ENCODE data around the gene ANKRD42. TPM values are rescaled to one million over a fixed set of nuclear protein-coding genes. Genes with fewer than 3 reads are reported as not detected.

The ANKRD42 gene
- total and polyA plus RNA-seq, 2 donors (not counting 3 experiments of a cell fraction or from before 2014, with no cell fraction given) = 3.3 to 6.6 TPM

GRCh38 chr11:83282084-83282716 is 88.7 kb downstream of the ANKRD42 start:
- dilution Hi-C loops (cut with MboI; ENCODE audit: extremely low pct_ligation_motif_present, low sequenced_read_pairs) = no loop called here
- no peak overlapping the region for H3K4me3 ChIP-seq (replicated peaks in 1 of 3; ENCODE audit: insufficient read depth in 1 of 3, low read depth in 1 of 3, low read length in 3 of 3)
- BruUV-seq (replicated peaks) = no TSS peak
- H3K9me1 ChIP-seq (replicated peaks; ENCODE audit: control insufficient read depth, extremely low read depth, insufficient read depth, low read length) = no peaks in the 10 kb centered on the region
- FAIRE-seq = no peak
- no peak overlapping the region for H2AFZ ChIP-seq (ENCODE audit: low read depth, low read length)
- intact Hi-C loops (cut with micrococcal nuclease) = loop anchor here (10.0 kb wide), 1 partner anchor 377 kb away; the partner anchor contains the start of genes DDIAS and PRCP
- H3K27ac ChIP-seq (ENCODE audit: insufficient read depth, low read depth, low read length) = no peak overlapping the region
- H3K4me2 ChIP-seq (ENCODE audit: insufficient read depth, low read length) = no peak overlapping the region
- ChIA-PET POLR2A (no interaction called here), CTCF (interaction anchor here (0.7 to 2.1 kb wide), 7 partner anchors 9 to 546 kb away, joined by 3 to 11 read pairs (median 3); partner anchors contain the start of gene DDIAS)
- H3K4me1 ChIP-seq (ENCODE audit: control insufficient read depth, extremely low read depth, insufficient read depth, low read length) = peaks cover 9% of the 10 kb centered on the region
- no peaks in the 10 kb centered on the region for H4K20me1 ChIP-seq (replicated peaks; ENCODE audit: control insufficient read depth, extremely low read depth, insufficient read depth, low read length)
- no peak for DNase-seq (ENCODE audit: low read depth, low spot score)
- peaks cover 0 to 4% of the 10 kb centered on the region in 2 experiments for H3K36me3 ChIP-seq (ENCODE audit: control insufficient read depth in 2 of 2, extremely low read depth in 1 of 2, insufficient read depth in 2 of 2, low read length in 2 of 2)
- H3K79me2 ChIP-seq (ENCODE audit: control insufficient read depth, insufficient read depth, low read length) = peaks cover 36% of the 10 kb centered on the region
- H3K9ac ChIP-seq (replicated peaks; ENCODE audit: extremely low read depth, insufficient read depth, low read length) = no peak overlapping the region
- H3K27me3 ChIP-seq (ENCODE audit: control insufficient read depth in 2 of 2, insufficient read depth in 2 of 2, low read length in 2 of 2) = no peaks in the 10 kb centered on the region
- TF ChIP-seq MYC (IDR thresholded peaks at IDR 0.05; ENCODE audit: low read depth, low read length) (no peak), FOS (IDR thresholded peaks at IDR 0.05; ENCODE audit: borderline replicate concordance, insufficient read depth, low read length) (no peak), MAX (IDR thresholded peaks at IDR 0.05; ENCODE audit: insufficient read depth, insufficient read length) (no peak), JUN (IDR thresholded peaks at IDR 0.05; ENCODE audit: borderline replicate concordance, insufficient read depth, insufficient read length, low read depth) (no peak), EZH2 (IDR thresholded peaks at IDR 0.05; ENCODE audit: borderline replicate concordance, low read depth, low read length, severe bottlenecking) (no peak), CTCF (IDR thresholded peaks at IDR 0.05; ENCODE audit: extremely low read depth in 1 of 2, insufficient read depth in 1 of 2, low read depth in 1 of 2, low read length in 2 of 2) (no peak), POLR2A (IDR thresholded peaks at IDR 0.05; ENCODE audit: low read depth, low read length) (no peak), GATA2 (IDR thresholded peaks at IDR 0.05; ENCODE audit: insufficient read depth, insufficient read length, low read depth, low read length) (no peak), POLR2AphosphoS5 (IDR thresholded peaks at IDR 0.05; ENCODE audit: insufficient read depth, low read depth, low read length) (no peak)
- no peaks in the 10 kb centered on the region for H3K9me3 ChIP-seq (replicated peaks; ENCODE audit: control insufficient read depth, insufficient read depth, low read length)
